Fibroblast of lung (primary cell): ENCODE measurements around the gene FGA. TPM values are rescaled to one million over a fixed set of nuclear protein-coding genes. Genes with fewer than 3 reads are reported as not detected.

Source experiments
- DNase-seq, 2 donors: peaks; one replicate each; pipeline versions ENCODE4 v3.0.0 to v3.0.0-alpha.2; 2010; ENCODE audit warnings: low read depth in 2 of 2
- H2AFZ ChIP-seq: 2 replicates; pipeline ENCODE4 v1.5.1; 2012; ENCODE audit warnings: low read length, control low read depth, inconsistent platforms
- H3K27ac ChIP-seq: 2 replicates; pipeline ENCODE4 v1.5.1; 2011; ENCODE audit warnings: low read length, control low read depth; ENCODE audit not compliant: insufficient read depth
- H3K27me3 ChIP-seq: 2 replicates; pipeline ENCODE4 v1.5.1; 2011; ENCODE audit warnings: mild to moderate bottlenecking, low read length; ENCODE audit not compliant: control insufficient read depth, insufficient read depth
- H3K36me3 ChIP-seq: 2 replicates; pipeline ENCODE4 v1.5.1; 2011; ENCODE audit warnings: low read length; ENCODE audit not compliant: control insufficient read depth, insufficient read depth
- H3K4me1 ChIP-seq: 2 replicates; pipeline ENCODE4 v1.5.1; 2011; ENCODE audit warnings: low read length; ENCODE audit not compliant: control insufficient read depth, insufficient read depth; ENCODE audit errors: extremely low read depth
- H3K4me2 ChIP-seq: 2 replicates; pipeline ENCODE4 v1.5.1; 2011; ENCODE audit warnings: low read length, control low read depth; ENCODE audit not compliant: insufficient read depth; ENCODE audit errors: extremely low read depth
- H3K4me3 ChIP-seq, 4 experiments: fragments of 200-600 bp in 1 of 4; sonication (generic) in 1 of 4; replicated peaks in 1 of 4; 2 replicates each; pipeline ENCODE4 v1.5.1; 2011 to 2016; ENCODE audit warnings: low read length in 4 of 4, low read depth in 3 of 4, mild to moderate bottlenecking in 3 of 4, control low read depth in 2 of 4, inconsistent platforms in 1 of 4, mixed read lengths in 1 of 4; ENCODE audit not compliant: insufficient read depth in 1 of 4; ENCODE audit errors: control extremely low read depth in 1 of 4
- H3K79me2 ChIP-seq: 2 replicates; pipeline ENCODE4 v1.5.1; 2012; ENCODE audit warnings: mild to moderate bottlenecking, low read length, inconsistent platforms; ENCODE audit not compliant: control insufficient read depth, insufficient read depth
- H3K9ac ChIP-seq: 2 replicates; pipeline ENCODE4 v1.5.1; 2011; ENCODE audit warnings: mild to moderate bottlenecking, low read length, control low read depth; ENCODE audit not compliant: insufficient read depth
- H3K9me3 ChIP-seq: 2 replicates; pipeline ENCODE4 v1.5.1; 2012; ENCODE audit warnings: low read depth, low read length; ENCODE audit not compliant: control insufficient read depth, insufficient read depth
- H4K20me1 ChIP-seq: 2 replicates; pipeline ENCODE4 v1.5.1; 2011; ENCODE audit warnings: low read length; ENCODE audit not compliant: control insufficient read depth, insufficient read depth; ENCODE audit errors: extremely low read depth
- CTCF ChIP-seq, 2 donors: IDR thresholded peaks in 1 of 2; conservative IDR thresholded peaks in 1 of 2; 1 replicate in 1 of 2; 2 replicates in 1 of 2; pipeline ENCODE4 v1.5.1; 2011 to 2012; ENCODE audit warnings: low read length in 2 of 2, control low read depth in 1 of 2, inconsistent platforms in 1 of 2, low read depth in 1 of 2, mild to moderate bottlenecking in 1 of 2
- EZH2 ChIP-seq: IDR thresholded peaks from 2 replicates; pipeline ENCODE4 v1.5.1; 2012; ENCODE audit warnings: low read length, control low read depth, mild to moderate bottlenecking; ENCODE audit errors: missing control alignments
- polyA plus RNA-seq, 2 donors: library from polyadenylated mRNA; depleted of rRNA in 1 of 2; stranded (reverse) in 1 of 2; unstranded in 1 of 2; fragments of >200 nt; gene quantifications; 2 replicates each; pipeline ENCODE4 v1.2.1, GENCODE V29; 2011 to 2012; ENCODE audit warnings: missing spikeins in 1 of 2
- total RNA-seq: library from RNA; depleted of rRNA; stranded (reverse); fragments of >200 nt; gene quantifications from 2 replicates; pipeline ENCODE4 v1.2.1, GENCODE V29; 2014

Gene FGA
- total and polyA plus RNA-seq, 2 donors (not counting 1 experiment from before 2014, with no cell fraction given): not detected

GRCh38 chr4:154551872-154552686 is 38.5 kb downstream of the FGA start:
- peaks cover 2% of the 10 kb centered on the region for H3K4me1 ChIP-seq
- no peak overlapping the region for H2AFZ ChIP-seq
- no peaks in the 10 kb centered on the region for H3K27me3 ChIP-seq
- peaks cover 24% of the 10 kb centered on the region for H3K79me2 ChIP-seq
- no peak overlapping the region for H3K27ac ChIP-seq
- TF ChIP-seq EZH2 (no peak), CTCF (conservative IDR thresholded peaks at IDR 0.05 in 1 of 2, IDR thresholded peaks at IDR 0.05 in 1 of 2; ENCODE audit: low read depth in 1 of 2, low read length in 2 of 2) (peak; percentile 72 to 79)
- H3K36me3 ChIP-seq: peaks cover under 1% of the 10 kb centered on the region
- DNase-seq: peak; percentile 75 to 88
- no peaks in the 10 kb centered on the region for H4K20me1 ChIP-seq
- H3K9ac ChIP-seq: no peak overlapping the region
- H3K4me3 ChIP-seq: no peak overlapping the region
- H3K4me2 ChIP-seq: no peak overlapping the region
- H3K9me3 ChIP-seq: no peaks in the 10 kb centered on the region

- DNase-seq: peak; percentile 87 to 93
- H3K9ac ChIP-seq: peak within 1 kb of the TSS; percentile 63
- H3K36me3 ChIP-seq: peaks cover 2% of the 10 kb centered on the region
- H3K27ac ChIP-seq: peak within 1 kb of the TSS; percentile 84
- H3K27me3 ChIP-seq: no peaks in the 10 kb centered on the region
- peak within 1 kb of the TSS; percentile 76 for H3K4me2 ChIP-seq
- H3K4me3 ChIP-seq: peak within 1 kb of the TSS; percentile 65 to 90 (median 90)
- H3K9me3 ChIP-seq: no peaks in the 10 kb centered on the region
- H4K20me1 ChIP-seq: no peaks in the 10 kb centered on the region
- H3K79me2 ChIP-seq: peaks cover 24% of the 10 kb centered on the region
- peak within 1 kb of the TSS; percentile 87 for H2AFZ ChIP-seq
- peaks cover 2% of the 10 kb centered on the region for H3K4me1 ChIP-seq
- TF ChIP-seq CTCF (conservative IDR thresholded peaks at IDR 0.05 in 1 of 2, IDR thresholded peaks at IDR 0.05 in 1 of 2; ENCODE audit: low read depth in 1 of 2, low read length in 2 of 2) (no peak), EZH2 (no peak)
Observed at GRCh38 chr4:154549894-154550790, 40.4 kb downstream of the FGA start, which contains the start of gene PLRG1. PLRG1 (minus strand) TSS chr4:154550400; CDS start chr4:154550308, 92 bp downstream.

GRCh38 chr4:154545689-154546088 is 44.9 kb downstream of the FGA start:
- Histone ChIP-seq H4K20me1 (no peaks in the 10 kb centered on the region), H2AFZ (no peak overlapping the region), H3K4me3 (no peak overlapping the region), H3K4me1 (peaks cover 2% of the 10 kb centered on the region), H3K79me2 (peaks cover 24% of the 10 kb centered on the region), H3K27me3 (no peaks in the 10 kb centered on the region), H3K9me3 (no peaks in the 10 kb centered on the region), H3K4me2 (no peak overlapping the region), H3K9ac (no peak overlapping the region), H3K27ac (no peak overlapping the region), H3K36me3 (peaks cover 6% of the 10 kb centered on the region)
- DNase-seq: no peak
- TF ChIP-seq CTCF (conservative IDR thresholded peaks at IDR 0.05 in 1 of 2, IDR thresholded peaks at IDR 0.05 in 1 of 2; ENCODE audit: low read depth in 1 of 2, low read length in 2 of 2) (peak in 1 of 2 donors; percentile 19), EZH2 (no peak)
